SU-DHL-6 (cell line): Measurements from ENCODE around the gene KCNK2.

Source experiments
- H2AFZ ChIP-seq: fragments of 200-600 bp; sonication (generic); 2 replicates; pipeline ENCODE4 v1.6.1; 2014; ENCODE audit warnings: low read depth, mild to moderate bottlenecking, moderate library complexity, mixed read lengths, antibody characterized with exemption, low read length; ENCODE audit not compliant: severe bottlenecking
- H3F3A ChIP-seq: fragments of 200-600 bp; shearing (Covaris generic); 2 replicates; pipeline ENCODE4 v1.6.0; 2016; ENCODE audit warnings: antibody characterized with exemption, mild to moderate bottlenecking; ENCODE audit not compliant: insufficient read depth
- H3K27ac ChIP-seq: fragments of 200-600 bp; sonication (generic); 2 replicates; pipeline ENCODE4 v1.5.1; 2016; ENCODE audit warnings: low read depth, mild to moderate bottlenecking, low read length, moderate library complexity, mixed read lengths
- H3K27me3 ChIP-seq: fragments of 200-600 bp; sonication (generic), shearing (Covaris generic); 2 replicates; pipeline ENCODE4 v1.6.0; 2014; ENCODE audit warnings: mild to moderate bottlenecking, low read length
- H3K36me3 ChIP-seq: fragments of 200-600 bp; sonication (generic); 2 replicates; pipeline ENCODE4 v1.6.1; 2014; ENCODE audit warnings: mild to moderate bottlenecking, low read length, mixed read lengths
- H3K4me2 ChIP-seq: fragments of 300-600, 200-600 bp; shearing (Covaris generic), sonication (generic); 2 replicates; pipeline ENCODE4 v1.6.0; 2014; ENCODE audit warnings: low read length, low read depth, mild to moderate bottlenecking; ENCODE audit not compliant: poor library complexity, severe bottlenecking
- H3K4me3 ChIP-seq: fragments of 200-600 bp; sonication (generic); 2 replicates; pipeline ENCODE4 v1.5.1; 2014; ENCODE audit warnings: antibody characterized with exemption, low read length, mild to moderate bottlenecking, mixed read lengths; ENCODE audit not compliant: insufficient read depth, poor library complexity, severe bottlenecking
- H3K79me2 ChIP-seq: fragments of 200-600 bp; sonication (generic); 2 replicates; pipeline ENCODE4 v1.6.1; 2014; ENCODE audit warnings: mild to moderate bottlenecking, low read length, moderate library complexity; ENCODE audit not compliant: insufficient read depth
- H3K9ac ChIP-seq: fragments of 200-600 bp; sonication (generic); 2 replicates; pipeline ENCODE4 v1.7.0; 2014; ENCODE audit warnings: mild to moderate bottlenecking, low read length
- H3K9me2 ChIP-seq: fragments of 200-600 bp; sonication (generic); replicated peaks from 2 replicates; pipeline ENCODE4 v1.6.1; 2014; ENCODE audit warnings: low read length; ENCODE audit not compliant: insufficient read depth
- H3K9me3 ChIP-seq: fragments of 200-600 bp; sonication (generic); 2 replicates; pipeline ENCODE4 v1.6.1; 2014; ENCODE audit warnings: low read length, mixed read lengths; ENCODE audit not compliant: insufficient read depth
- H4K20me1 ChIP-seq: fragments of 200-600 bp; sonication (generic); 2 replicates; pipeline ENCODE4 v1.6.1; 2014; ENCODE audit warnings: low read depth, mild to moderate bottlenecking, antibody characterized with exemption, low read length, moderate library complexity, mixed read lengths
- EZH2phosphoT487 ChIP-seq: fragments of 200-600 bp; sonication (generic), shearing (Covaris generic); conservative IDR thresholded peaks from 2 replicates; pipeline ENCODE4 v1.6.1; 2018; ENCODE audit warnings: mild to moderate bottlenecking, antibody characterized with exemption, low read length, moderate library complexity, mixed read lengths
- TF ChIP-seq, protein P1 (sequence below): fragments of 200-600 bp; sonication (generic); IDR thresholded peaks from one replicate; pipeline ENCODE4 v1.5.1; 2017; ENCODE audit warnings: antibody characterized with exemption, mild to moderate bottlenecking, low read length, moderate library complexity; ENCODE audit not compliant: insufficient read depth, poor library complexity, severe bottlenecking

KCNK2 gene

GRCh38 chr1:215132156-215132555, 49.6 kb downstream of the KCNK2 start:
- Histone ChIP-seq H2AFZ (no peak overlapping the region), H3K36me3 (no peaks in the 10 kb centered on the region), H3K4me2 (no peak overlapping the region), H3K9me2 (no peaks in the 10 kb centered on the region), H3K4me3 (no peak overlapping the region), H3K79me2 (no peaks in the 10 kb centered on the region), H3K9me3 (no peaks in the 10 kb centered on the region), H3K27me3 (no peaks in the 10 kb centered on the region), H3K9ac (no peak overlapping the region), H3F3A (no peaks in the 10 kb centered on the region), H4K20me1 (no peaks in the 10 kb centered on the region), H3K27ac (no peak overlapping the region)
- TF ChIP-seq, protein P1, sequence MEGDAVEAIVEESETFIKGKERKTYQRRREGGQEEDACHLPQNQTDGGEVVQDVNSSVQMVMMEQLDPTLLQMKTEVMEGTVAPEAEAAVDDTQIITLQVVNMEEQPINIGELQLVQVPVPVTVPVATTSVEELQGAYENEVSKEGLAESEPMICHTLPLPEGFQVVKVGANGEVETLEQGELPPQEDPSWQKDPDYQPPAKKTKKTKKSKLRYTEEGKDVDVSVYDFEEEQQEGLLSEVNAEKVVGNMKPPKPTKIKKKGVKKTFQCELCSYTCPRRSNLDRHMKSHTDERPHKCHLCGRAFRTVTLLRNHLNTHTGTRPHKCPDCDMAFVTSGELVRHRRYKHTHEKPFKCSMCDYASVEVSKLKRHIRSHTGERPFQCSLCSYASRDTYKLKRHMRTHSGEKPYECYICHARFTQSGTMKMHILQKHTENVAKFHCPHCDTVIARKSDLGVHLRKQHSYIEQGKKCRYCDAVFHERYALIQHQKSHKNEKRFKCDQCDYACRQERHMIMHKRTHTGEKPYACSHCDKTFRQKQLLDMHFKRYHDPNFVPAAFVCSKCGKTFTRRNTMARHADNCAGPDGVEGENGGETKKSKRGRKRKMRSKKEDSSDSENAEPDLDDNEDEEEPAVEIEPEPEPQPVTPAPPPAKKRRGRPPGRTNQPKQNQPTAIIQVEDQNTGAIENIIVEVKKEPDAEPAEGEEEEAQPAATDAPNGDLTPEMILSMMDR: no peak
- TF ChIP-seq EZH2phosphoT487: no peak

GRCh38 chr1:215133532-215133931, 51.0 kb downstream of the KCNK2 start:
- no peaks in the 10 kb centered on the region for H3F3A ChIP-seq
- no peak overlapping the region for H3K9ac ChIP-seq
- no peaks in the 10 kb centered on the region for H3K36me3 ChIP-seq
- no peak overlapping the region for H3K4me2 ChIP-seq
- no peaks in the 10 kb centered on the region for H3K9me3 ChIP-seq
- H3K79me2 ChIP-seq: no peaks in the 10 kb centered on the region
- H2AFZ ChIP-seq: no peak overlapping the region
- H4K20me1 ChIP-seq: no peaks in the 10 kb centered on the region
- TF ChIP-seq, protein P1: no peak
- TF ChIP-seq EZH2phosphoT487: no peak
- H3K4me3 ChIP-seq: no peak overlapping the region
- H3K27ac ChIP-seq: no peak overlapping the region
- H3K27me3 ChIP-seq: no peaks in the 10 kb centered on the region
- H3K9me2 ChIP-seq: no peaks in the 10 kb centered on the region

- Histone ChIP-seq H3K36me3 (no peaks in the 10 kb centered on the region), H3K79me2 (no peaks in the 10 kb centered on the region), H3K4me3 (no peak overlapping the region), H3K27ac (no peak overlapping the region), H3K4me2 (no peak overlapping the region), H3K27me3 (no peaks in the 10 kb centered on the region), H3K9ac (no peak overlapping the region), H4K20me1 (no peaks in the 10 kb centered on the region), H3K9me2 (no peaks in the 10 kb centered on the region), H3K9me3 (no peaks in the 10 kb centered on the region; the same call in 1 of the 2 replicates), H2AFZ (no peak overlapping the region), H3F3A (no peaks in the 10 kb centered on the region)
- TF ChIP-seq EZH2phosphoT487: no peak
- TF ChIP-seq, protein P1: no peak
Observed at GRCh38 chr1:215137985-215138384, 55.4 kb downstream of the KCNK2 start.
